ENCODE data around the gene MLEC.

Gene MLEC

GRCh38 chr12:120693848-120694247 is 6.9 kb downstream of the MLEC start:
- no peak for DNase-seq

GRCh38 chr12:120696626-120697025 is 9.7 kb downstream of the MLEC start:
- no peak for DNase-seq

- no peak for DNase-seq
These were observed 10.4 kb downstream of the MLEC start for GRCh38 chr12:120697344-120697743.

GRCh38 chr12:120698665-120699064 is 11.7 kb downstream of the MLEC start:
- DNase-seq: no peak

GRCh38 chr12:120699553-120699952 is 12.6 kb downstream of the MLEC start:
- DNase-seq: no peak

GRCh38 chr12:120700886-120701285 is 13.9 kb downstream of the MLEC start:
- no peak for DNase-seq

GRCh38 chr12:120702637-120703036 is 15.7 kb downstream of the MLEC start:
- no peak for DNase-seq

- no peak for DNase-seq
These were observed 16.5 kb downstream of the MLEC start for GRCh38 chr12:120703311-120703942.

GRCh38 chr12:120705618-120706017 is 18.7 kb downstream of the MLEC start:
- no peak for DNase-seq

- DNase-seq: no peak
These were observed 19.1 kb downstream of the MLEC start for GRCh38 chr12:120706029-120706428.

- no peak for DNase-seq
These were observed 21.7 kb downstream of the MLEC start for GRCh38 chr12:120708651-120709050.

- peak; percentile 64 to 70 for DNase-seq
These were observed 23.3 kb downstream of the MLEC start, which contains the start of gene UNC119B for GRCh38 chr12:120710031-120710804. UNC119B (plus strand) TSS chr12:120710458; CDS start chr12:120710475, 17 bp downstream.

- no peak for DNase-seq
These were observed 23.9 kb downstream of the MLEC start for GRCh38 chr12:120710805-120711296.

GRCh38 chr12:120711411-120711810 is 24.5 kb downstream of the MLEC start:
- DNase-seq: no peak

GRCh38 chr12:120712610-120713009 is 25.7 kb downstream of the MLEC start:
- DNase-seq: no peak

- DNase-seq: peak; percentile 59 to 62
These were observed 27.0 kb downstream of the MLEC start for GRCh38 chr12:120713861-120714482.

- DNase-seq: no peak
These were observed 31.1 kb downstream of the MLEC start for GRCh38 chr12:120718055-120718454.

- DNase-seq: no peak
These were observed 32.1 kb downstream of the MLEC start for GRCh38 chr12:120719072-120719471.

GRCh38 chr12:120719496-120720233 is 32.7 kb downstream of the MLEC start:
- DNase-seq: no peak

GRCh38 chr12:120720234-120720986 is 33.5 kb downstream of the MLEC start:
- DNase-seq: no peak

- no peak for DNase-seq
These were observed 34.2 kb downstream of the MLEC start for GRCh38 chr12:120720987-120721801.

All from activated CD4-positive, alpha-beta T cell treated with anti-CD3 and anti-CD28 coated beads, Interleukin-2, amount 50 U/mL, for 4 hours (primary cell).